ENCODE measurements around the gene NACA2.

The NACA2 gene

GRCh38 chr17:61545335-61545938, 45.6 kb downstream of the NACA2 start:
- no peak for DNase-seq (ENCODE audit: low read depth)

- DNase-seq (ENCODE audit: low read depth), result no peak
Observed at GRCh38 chr17:61543786-61544415, 47.1 kb downstream of the NACA2 start.

- no peak for DNase-seq (ENCODE audit: low read depth)
Observed at GRCh38 chr17:61542027-61542426, 49.0 kb downstream of the NACA2 start.

GRCh38 chr17:61540874-61541273, 50.1 kb downstream of the NACA2 start:
- DNase-seq (ENCODE audit: low read depth), result no peak

Data from GM04504 (cell line).